Esophagus muscularis mucosa (tissue), 4 donors: ENCODE data around the gene ACOXL.

Experiments
- CTCF ChIP-seq, 3 experiments: fragments of 200-600 bp in 2 of 3; fragments of 450-650 bp in 1 of 3; sonication (generic) in 2 of 3; IDR thresholded peaks; one replicate each; pipeline ENCODE4 v1.5.1; 2017 to 2019; ENCODE audit warnings: antibody characterized with exemption in 3 of 3, mild to moderate bottlenecking in 2 of 3, moderate library complexity in 1 of 3
- EP300 ChIP-seq: sonication (generic); formaldehyde crosslinking; IDR thresholded peaks from one replicate; pipeline ENCODE4 v1.6.1; 2017; ENCODE audit warnings: antibody characterized with exemption
- POLR2A ChIP-seq: fragments of 450-650 bp; IDR thresholded peaks from one replicate; pipeline ENCODE4 v1.6.1; 2017; ENCODE audit warnings: antibody characterized with exemption, moderate library complexity, mild to moderate bottlenecking, low read depth

GRCh38 chr2:110784047-110784631 is 51.8 kb downstream of the ACOXL start:
- TF ChIP-seq CTCF (IDR thresholded peaks at IDR 0.05), result no peak
- TF ChIP-seq EP300, result no peak
- TF ChIP-seq POLR2A, result no peak
